ENCODE data around the gene KCNQ1.

KCNQ1 gene

GRCh38 chr11:2527621-2528291, 82.9 kb downstream of the KCNQ1 start:
- DNase-seq, result no peak

DNA sequence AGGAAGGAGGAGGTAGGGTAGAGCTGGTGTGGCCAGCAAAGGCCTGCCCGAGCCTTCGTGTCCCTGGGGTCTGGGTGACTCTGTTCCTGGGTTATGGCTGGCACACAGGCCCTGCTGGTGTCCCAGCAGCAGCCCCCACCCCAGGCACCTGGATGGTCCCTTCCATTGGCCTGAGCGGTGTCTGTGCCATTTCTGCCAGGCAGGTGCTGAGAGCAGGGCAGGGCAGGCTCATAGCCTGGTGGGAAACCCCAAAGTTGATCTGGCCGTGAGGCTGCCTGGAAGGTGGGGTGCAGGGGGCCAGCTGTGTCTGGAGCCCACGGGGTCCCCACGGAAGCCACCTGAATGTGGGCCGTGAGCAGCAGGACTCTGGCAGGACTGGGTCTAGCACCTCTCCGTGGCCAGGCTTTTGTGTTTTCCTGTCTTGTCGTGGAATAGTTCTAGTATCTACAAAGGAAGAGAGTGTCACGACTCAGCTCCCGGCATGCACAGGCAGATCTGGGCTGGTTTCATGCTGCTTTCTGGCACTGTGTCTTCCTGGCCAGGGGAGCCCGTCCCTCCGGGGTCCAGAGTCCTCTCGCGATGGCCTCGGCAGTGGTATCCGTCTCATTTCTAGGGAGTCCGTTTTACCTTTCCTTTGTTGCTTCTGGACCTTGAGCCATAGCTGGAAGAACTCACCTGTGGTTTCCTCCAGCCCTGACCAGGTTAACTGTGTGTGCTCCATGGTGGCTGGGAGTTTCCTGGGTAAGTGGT, 83.7 kb downstream of the KCNQ1 start:
- no peak for DNase-seq

DNA sequence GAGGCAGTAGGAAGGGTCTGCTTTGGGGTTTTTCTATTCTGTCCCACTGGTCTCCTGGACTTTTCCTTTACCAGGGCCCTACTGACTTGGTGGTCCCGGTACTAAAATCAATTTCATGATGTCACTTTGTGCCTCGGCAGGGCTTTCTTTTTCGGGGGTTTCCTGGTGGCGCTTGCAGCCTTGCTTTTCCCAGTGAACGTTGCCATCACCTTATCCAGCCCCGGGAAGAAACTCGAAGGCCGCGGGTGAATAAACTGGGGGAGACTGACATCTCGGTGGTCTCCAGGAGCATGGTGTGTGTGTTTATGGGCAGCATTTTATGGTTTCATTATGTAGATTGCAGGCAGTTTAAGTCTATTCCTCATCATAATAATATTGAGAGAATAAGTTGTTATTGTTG, 84.4 kb downstream of the KCNQ1 start:
- DNase-seq, result no peak

GRCh38 chr11:2529636-2530035, 84.8 kb downstream of the KCNQ1 start:
- DNase-seq, result no peak

GRCh38 chr11:2530131-2530854, 85.5 kb downstream of the KCNQ1 start:
- DNase-seq, result no peak

DNA sequence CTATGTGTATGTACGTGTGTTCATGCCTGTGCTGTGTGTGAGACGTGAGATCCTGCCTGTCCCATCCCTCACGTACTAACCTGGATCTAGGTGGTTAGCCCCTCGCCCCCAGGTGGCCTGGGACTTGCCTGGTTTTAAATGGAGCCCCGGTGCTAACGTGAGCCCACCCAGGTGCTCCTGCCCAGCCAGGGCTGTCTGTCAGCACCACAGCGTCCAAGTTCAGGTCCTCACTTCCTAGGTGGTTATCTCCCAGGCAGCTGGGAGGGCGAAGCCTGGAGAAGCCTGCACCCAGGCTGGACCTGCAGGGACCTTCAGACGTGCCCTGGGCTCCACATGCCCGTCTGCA, 86.0 kb downstream of the KCNQ1 start:
- no peak for DNase-seq

- DNase-seq, result peak; percentile 56
Observed at GRCh38 chr11:2531277-2531986, 86.6 kb downstream of the KCNQ1 start.

GRCh38 chr11:2531987-2532703, 87.3 kb downstream of the KCNQ1 start:
- no peak for DNase-seq

DNA sequence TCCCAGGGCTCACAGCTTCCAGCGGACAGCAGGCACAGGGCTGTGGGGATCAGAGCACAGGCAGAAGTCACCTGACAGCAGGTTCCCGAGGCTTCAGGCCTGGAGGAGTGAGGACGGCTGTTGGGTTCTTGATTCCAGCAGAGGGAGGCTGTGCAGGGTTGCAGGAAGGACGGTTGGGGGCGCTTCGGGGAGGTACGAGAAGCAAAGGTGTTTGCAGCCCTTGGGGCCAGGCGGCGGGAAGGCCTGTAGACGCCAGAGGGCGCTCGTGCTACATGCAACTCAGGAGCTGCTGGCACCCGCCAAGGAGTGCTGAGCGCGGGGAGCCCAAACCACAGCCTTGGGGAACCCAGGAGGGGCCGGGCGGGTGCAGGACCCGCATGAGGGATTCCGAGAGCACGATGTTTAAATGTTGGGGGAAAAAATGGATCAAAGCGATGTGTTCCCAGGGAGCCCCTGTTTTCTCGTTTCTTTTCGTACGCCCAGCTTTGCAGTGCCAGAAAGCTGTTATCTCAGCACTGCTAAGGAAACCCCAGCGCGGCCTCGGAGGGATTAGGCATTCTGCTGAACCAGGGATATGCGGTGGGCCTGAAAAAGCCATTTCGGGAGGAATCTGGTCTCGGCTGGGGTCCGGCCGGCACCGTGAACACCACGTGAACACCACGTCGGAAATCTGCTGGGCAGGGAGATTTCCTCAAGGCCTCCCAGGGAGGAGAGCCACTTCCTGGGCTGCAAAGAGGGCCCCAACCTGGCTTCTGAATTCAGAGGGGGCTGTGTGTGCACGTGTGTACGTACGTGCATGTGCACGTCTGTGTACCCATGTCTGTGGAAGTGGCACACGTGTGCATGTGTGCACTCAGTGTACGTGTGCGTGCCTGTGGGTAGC, 88.1 kb downstream of the KCNQ1 start:
- DNase-seq, result peak; percentile 86

- no peak for DNase-seq
Observed at GRCh38 chr11:2533587-2534133, 88.9 kb downstream of the KCNQ1 start.

DNA sequence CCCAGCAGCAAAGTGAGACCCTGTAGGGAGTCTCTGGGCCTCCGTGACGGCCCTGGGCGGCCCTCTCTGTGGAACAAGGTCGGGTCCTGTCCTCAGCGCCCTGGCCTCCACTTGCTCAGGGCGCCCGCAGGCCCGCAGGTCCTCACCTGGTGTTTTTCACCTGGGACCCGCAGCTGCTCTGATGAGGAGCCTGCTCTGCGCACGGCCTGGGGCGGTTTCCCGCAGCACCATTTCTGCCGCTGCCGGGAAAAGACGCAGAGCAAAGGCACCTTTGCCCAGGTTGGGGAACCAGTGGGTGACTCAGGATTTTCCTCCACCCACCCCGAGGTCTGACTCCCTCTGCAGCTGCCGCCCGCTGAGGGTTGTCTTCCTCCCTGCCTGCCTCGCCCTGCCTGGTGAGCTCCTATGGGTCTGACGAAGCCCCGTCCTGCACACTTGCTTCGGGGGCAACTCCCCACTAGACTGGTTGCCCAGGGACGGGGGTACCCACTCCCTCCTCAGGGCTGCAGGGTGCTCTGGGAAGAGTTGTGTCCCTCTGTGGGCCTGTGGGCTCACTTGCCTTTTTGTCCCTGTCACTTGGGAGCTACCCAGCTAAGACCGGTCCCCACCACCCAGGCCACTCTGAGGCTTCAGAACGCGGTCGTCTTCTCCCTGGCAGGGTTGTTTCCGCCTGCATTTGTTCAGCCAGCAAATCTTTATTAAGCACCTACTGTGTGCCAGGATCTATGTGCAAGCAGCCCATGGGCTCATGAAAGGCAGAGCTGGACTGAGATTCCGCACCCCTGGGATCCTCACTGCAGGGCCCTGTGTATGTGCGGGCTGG, 89.5 kb downstream of the KCNQ1 start:
- DNase-seq, result no peak

GRCh38 chr11:2534957-2535672, 90.3 kb downstream of the KCNQ1 start:
- DNase-seq, result no peak

DNA sequence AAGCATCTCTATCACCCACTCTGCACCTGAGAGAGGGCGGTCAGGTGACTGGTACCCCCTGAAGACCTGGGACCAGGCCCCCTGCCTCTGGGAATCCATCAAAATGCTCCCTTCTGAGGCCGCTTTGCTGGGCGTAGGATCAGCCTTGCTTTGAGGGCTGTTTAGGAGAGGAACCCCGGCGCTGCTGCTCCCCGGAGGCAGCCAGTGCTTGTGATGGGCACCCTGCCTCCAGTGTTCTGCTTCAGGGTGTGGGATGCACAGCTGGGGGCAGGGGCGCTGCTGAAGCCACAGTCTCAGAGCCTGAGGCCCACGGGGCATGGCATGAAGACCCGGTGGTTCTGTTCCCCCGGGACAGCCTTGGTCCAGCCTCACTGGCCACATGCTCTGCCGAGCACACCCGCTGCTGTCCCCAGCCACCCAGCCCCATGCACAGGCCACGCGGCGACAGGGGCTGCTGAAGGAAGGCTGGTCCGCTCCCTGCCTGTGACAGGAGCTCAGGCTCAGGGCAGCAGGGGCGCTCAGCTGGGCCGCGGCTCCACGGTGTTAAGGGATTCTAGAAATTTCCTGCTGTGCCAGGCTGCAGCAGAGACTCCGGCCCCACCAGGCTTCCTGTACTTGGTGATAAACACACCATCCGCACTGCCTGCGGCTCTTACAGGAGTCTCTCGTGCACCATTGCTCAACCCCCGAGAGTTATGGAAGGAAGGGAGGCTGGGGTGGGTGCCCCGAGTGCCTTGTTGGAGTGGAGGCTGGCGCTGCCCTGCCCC, 91.0 kb downstream of the KCNQ1 start:
- no peak for DNase-seq

GRCh38 chr11:2536440-2536989, 91.7 kb downstream of the KCNQ1 start:
- no peak for DNase-seq

DNA sequence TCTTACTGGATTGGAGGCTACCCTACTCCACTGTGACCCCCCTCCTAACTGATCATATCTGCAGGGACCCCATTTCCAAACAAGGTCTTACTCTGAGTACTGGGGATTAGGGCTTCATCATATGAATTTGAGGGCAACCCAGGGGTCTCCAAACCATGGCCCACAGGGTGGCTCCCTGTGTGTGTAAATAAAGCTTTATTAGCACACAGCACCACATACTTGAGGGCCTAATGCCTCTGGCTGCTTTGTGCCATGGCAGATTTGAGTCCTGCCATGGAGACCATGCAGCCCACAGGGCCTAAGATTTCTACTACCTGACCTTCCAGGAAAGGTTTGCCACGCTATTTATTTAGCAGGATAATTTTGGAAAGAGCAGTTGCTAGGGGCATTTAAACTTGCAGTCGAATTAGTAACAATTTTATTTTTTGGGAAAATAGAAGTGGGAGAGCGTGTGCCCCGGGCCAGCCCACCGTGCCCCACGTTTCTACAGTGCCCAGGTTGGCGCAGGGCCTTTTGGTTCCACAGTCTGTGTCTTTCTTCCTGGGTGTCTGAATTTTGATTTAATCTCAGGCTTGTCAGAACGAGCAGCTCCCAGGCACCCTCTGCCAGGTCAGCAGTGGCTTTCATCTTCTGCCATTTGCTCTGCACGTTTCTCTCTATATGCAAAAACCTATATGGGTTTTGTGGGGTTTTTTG, 92.3 kb downstream of the KCNQ1 start:
- no peak for DNase-seq

- DNase-seq, result no peak
Observed at GRCh38 chr11:2537896-2538724, 93.3 kb downstream of the KCNQ1 start.

GRCh38 chr11:2538951-2539350, 94.1 kb downstream of the KCNQ1 start:
- DNase-seq, result no peak
